GM18526 (cell line): Measurements from ENCODE around the gene GNAO1.

Experiments used
- POLR2A ChIP-seq: IDR thresholded peaks from 3 replicates; pipeline ENCODE4 v1.6.1; 2011; ENCODE audit not compliant: insufficient read length; ENCODE audit errors: extremely low read depth

Gene GNAO1

DNA sequence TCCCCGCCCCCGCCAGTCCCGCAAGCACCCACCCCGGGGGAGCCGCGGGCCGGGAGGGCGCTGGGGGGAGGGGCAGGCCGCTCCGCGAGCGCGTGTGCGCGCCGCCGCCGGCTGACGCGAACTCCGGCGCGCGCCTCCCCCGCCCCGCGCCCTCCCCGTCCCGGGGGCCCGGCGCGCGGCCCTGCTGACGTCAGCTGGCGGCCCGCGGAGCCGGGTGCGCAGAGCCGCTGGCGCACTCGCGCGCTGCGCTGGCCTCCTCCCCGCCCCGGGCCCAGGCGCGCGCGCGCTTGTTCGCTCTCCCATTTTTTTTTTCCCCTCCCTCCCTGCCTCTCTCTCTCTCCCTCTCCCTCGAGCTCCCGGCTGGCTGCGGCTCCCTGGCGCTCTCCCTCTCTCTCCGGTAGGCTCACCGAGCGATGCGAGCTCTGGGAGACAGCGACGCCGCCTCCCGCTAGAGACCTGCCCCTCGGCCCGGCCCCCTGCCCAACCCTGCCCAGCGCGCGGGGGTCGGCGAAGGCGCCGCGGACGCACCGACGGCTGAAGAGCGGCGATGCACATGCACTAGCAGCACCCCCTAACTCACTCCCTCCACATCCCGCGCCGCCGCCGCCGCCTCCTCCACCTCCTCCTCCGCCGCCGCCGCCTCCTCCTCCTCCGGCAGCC is at the start of gene GNAO1:
Gene GNAO1, plus strand, starts transcription at position 334 of the 660 bp plus-strand sequence. CDS start 747 bp downstream, outside the sequence.
- TF ChIP-seq POLR2A = no peak

DNA sequence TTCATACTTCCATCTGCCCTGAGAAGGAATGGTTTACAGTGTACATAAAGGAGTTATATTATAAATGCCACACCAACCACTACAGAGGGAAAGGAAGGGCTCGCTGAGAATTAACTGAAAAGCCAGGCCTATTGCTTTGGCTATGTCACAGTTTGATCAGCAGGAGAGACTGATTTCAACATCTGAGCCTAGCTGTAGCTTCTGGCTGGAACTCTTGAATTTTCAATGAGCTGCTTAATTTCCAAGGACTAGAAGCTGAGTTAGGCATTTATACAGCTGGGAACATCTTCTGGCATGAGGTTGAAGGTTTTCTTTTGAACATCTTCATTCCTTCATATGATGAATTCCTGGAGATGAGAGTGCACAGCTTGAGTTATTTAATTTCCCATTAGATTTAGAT is 47.6 kb upstream of the GNAO1 start:
- no peak for TF ChIP-seq POLR2A

DNA sequence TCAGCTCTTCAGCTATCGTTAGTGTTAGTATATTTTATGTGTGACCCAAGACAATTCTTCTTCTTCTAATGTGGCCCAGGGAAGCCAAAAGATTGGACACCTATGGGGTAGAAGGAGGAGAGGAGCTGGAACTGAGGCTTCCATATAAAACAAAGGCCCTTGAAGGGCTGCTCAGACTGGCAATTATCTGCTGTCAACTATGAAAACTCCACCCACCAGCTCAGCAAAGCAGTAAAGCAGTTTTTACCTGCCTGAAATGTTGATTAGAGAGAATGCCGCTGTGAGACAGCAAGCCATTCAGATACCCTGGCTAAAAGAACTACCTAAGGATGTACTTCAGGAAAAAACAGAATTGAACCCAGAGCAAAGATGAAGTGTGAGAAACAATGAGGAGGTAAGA is 45.9 kb upstream of the GNAO1 start:
- no peak for TF ChIP-seq POLR2A

DNA sequence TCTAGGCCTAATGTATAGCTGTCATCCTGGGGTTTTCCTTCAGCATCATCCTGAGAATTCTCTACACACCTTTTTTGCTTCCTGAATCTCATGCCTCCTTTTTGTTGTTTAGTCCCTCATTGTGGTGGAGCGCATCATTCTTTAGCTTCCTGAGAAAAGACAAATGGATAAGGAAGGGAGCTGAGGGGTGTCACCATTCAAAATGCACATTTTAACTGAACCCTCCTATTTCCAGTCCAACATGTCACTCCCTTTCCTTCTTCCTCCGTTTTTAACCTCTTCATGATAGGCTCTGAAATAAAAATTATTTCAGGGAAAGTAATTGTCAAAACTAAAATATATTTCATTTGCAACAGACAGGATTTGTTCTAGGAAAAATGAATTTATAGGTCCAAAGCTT is 39.7 kb upstream of the GNAO1 start:
- TF ChIP-seq POLR2A = no peak

DNA sequence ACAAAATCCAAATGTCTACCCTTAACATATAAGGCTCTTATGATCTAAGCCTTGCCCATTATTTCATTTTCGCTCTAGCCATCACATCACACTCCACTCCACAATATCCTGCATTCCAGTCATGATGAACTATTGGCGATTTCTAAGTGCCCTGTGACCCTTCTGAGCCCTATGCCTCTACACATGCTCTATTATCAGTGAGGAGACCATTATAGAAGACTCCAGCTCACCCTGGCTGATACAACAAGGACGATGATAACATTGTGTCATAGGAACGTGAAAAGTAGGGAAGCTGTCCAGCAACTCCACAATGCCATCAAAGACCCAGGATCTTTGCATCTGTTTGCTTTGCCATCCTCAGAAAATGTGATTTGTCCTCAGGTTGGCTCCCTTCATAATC is 29.6 kb upstream of the GNAO1 start:
- no peak for TF ChIP-seq POLR2A

DNA sequence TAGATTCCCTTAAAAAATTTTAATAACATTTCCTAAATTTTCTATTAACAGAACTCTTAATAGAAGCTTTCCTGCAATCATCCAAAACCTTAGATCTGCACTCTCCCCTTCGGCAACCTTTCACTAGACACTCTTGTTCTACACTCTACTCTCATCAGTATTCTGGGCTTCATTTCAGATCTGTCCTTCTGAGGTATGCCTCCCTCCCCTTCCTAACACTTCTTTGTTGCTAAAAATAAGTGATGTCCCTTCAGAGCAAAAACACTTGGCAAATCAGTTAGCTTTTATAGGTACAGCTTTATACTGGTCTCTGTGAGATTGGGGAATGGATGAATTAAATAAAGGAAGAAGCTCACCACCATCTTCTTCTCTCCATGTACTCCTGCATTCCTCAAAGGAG is 28.2 kb upstream of the GNAO1 start:
- TF ChIP-seq POLR2A = no peak

DNA sequence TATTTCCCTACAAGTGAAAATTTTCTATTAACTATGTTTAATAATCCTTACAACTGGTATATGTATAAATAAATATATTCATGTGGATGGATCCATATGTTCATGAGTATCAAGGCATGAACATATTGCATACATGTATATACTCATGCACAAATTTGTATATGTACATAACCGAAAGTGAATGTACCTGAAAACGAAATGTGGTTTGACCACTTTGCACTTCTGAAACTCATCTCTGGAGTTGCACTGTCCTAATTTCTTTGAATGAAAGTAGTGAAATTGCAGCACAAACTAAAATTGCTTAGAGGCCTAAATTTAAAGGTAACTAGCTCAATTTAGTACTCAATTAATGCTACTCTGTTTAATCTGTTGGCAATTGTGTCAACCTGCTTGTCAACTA is 27.4 kb upstream of the GNAO1 start:
- no peak for TF ChIP-seq POLR2A

DNA sequence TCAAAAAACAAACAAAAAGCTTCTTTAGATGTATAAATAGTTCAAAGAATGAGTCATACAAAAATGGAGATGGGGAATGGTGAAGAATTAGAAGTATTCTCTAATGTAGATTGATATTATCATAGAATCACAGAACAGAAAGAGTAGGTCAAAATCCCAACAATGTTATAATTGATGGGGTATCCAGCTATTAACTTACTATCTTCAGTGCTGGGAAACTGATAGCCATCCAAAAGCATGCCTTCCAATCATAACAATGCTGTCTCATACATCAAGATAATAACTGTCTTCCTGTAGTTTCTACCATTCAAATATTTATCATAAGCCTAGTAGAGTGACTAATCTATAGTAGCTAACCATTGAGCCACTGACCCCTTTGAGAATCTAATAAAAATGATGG is 26.7 kb upstream of the GNAO1 start:
- no peak for TF ChIP-seq POLR2A

DNA sequence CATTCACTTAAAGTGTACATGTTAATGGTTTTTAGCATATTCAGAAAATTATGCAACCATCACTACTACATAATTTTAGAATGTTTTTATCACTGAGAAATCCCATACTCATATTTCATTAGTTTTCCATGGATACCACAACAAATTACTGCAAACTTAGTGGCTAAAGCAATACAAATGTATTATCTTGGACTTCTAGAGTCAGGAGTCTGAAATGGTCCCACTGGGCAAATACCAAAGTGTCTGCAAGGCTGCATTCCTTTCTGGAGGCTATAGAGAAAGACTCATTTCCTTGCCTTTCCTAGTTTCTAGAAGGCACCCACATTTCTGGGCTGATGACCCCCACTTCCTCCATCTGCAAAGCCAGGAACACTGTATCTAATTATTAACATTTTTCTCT is 16.9 kb upstream of the GNAO1 start:
- no peak for TF ChIP-seq POLR2A

DNA sequence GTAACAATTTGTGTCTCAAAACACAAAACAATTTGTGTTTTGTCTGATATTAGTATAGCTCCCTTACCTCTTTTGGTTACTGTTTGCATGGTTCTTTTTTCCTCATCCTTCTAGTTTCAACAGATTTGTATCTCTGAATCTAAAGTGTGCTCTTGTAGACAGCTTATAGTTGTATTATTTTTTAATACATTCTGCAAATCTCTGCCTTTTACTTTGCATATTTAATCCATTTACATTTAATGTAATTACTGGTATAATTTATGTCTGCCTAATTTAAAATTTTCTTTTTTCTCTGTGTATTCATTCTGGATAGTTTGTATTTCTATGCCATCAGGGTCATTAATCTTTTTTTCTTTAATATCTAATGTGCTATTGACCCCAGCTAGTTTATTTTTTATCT is 9.9 kb upstream of the GNAO1 start:
- no peak for TF ChIP-seq POLR2A

DNA sequence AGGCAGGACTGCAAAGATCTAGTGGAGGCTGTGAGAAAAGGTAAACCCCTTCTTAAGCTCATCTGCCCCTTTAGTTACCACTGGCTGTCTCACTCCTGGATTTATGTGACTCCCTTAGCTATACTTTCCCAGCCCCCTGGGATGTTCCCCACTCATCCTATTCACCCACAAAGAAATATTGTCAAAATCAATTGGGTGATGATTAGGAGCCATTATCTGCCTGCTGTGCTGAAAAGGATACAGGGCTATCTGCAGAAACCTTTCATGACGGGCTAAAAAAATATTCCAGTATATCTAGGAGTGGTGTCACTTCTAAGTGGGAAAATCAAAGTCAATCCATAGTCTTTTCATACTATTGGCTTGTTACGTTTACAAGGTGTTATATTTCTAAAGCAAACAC is 8.0 kb upstream of the GNAO1 start:
- TF ChIP-seq POLR2A = no peak

DNA sequence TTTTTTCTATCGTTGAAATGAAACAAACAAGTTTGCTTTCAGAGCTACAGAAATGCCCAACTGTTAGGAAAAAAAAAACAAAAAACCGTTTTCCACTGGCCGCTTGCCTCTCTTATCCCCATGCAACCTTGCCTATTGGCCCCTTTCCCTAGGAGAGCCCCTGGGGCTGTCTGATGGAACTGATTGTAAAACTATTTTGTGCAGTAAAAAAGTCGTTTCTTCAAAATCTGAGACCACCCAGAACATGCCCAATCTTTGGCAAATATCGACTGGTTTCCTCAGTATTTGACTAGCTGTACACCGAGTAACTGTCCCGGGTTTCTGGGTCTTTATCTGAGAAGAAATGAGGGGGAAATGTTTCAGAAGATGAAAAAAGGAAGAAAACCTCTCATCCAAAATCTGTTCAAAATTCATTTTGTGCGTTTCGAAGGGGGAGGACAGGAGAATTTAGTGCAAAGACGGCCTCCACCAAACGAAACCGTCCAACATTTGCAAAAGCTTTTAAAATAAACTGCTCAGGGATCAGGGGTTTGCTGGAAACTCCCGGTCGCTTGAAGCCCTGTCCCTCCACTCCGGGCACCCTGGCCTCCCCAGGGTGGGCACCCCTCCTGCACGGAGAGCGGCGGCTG is 1.1 kb upstream of the GNAO1 start:
- no peak for TF ChIP-seq POLR2A

DNA sequence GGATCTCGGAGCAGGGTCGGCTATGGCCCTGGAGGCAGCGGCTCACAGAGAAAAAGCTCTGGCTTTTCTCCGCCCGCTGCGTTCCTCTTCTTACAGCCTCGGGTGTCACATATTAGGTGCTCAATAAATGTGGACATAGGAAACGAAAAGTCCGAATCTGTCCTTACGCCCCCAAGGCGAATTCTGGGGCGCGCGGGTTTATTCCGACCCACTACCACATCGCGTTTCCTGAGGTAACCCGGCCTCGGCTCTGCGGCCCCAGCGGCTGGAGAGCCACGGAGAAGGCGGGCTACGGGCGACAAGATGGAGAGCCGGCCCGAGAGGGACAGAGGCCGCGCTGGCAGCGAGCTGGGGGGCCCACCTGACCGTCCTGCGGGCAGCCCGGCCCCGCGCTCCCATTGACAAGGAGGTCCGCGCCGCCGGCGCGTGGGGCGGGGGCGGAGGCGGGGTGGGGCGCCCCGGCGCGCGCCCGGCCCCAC is 573 bp upstream of the GNAO1 start:
- TF ChIP-seq POLR2A = no peak

DNA sequence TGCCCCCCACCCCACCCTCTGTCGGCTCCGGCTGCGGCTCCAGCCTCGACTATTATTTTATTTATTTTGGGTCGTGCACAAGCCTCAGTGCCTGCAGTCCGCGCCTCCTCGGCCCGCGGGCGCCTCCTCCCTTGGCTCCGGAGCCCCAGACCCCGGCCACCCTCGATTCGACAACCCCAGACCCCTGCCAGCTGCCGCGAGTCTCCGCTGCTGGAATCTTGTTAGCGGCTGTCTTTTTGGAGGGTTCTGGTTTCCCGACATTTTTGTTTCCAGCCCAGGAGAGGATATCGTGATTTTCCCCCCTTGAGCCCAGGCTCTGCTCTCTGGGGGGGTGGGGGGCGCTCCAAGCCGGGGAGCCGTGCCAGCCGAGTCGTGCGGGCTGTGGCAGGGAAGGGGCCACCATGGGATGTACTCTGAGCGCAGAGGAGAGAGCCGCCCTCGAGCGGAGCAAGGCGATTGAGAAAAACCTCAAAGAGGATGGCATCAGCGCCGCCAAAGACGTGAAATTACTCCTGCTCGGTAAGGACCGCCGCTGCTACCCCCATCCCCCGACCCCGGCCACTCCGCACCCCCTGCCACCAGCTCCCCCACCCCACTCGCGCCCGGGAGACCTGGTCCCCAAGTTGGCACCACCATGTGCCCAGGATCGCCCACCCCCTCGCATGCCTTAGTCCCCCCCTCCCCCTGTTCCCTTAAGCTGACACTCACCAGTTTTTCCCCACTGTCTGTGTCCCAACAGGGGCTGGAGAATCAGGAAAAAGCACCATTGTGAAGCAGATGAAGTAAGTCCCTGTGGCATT is 746 bp downstream of the GNAO1 start:
- no peak for TF ChIP-seq POLR2A

DNA sequence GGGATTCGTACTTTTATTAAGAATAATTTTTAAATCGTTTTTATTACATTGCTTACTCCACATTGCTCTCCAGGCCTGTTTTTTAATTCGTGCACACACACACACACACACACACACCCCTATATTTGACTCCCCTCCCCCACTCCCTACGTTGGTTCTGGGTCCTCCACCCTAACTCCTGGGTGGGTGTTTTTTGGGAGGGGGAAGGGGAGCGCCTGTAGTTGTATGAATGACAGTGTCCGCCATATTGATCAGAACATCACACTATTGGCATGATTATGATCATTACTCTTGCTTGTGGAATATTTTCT is 1.3 kb downstream of the GNAO1 start:
- TF ChIP-seq POLR2A = no peak

DNA sequence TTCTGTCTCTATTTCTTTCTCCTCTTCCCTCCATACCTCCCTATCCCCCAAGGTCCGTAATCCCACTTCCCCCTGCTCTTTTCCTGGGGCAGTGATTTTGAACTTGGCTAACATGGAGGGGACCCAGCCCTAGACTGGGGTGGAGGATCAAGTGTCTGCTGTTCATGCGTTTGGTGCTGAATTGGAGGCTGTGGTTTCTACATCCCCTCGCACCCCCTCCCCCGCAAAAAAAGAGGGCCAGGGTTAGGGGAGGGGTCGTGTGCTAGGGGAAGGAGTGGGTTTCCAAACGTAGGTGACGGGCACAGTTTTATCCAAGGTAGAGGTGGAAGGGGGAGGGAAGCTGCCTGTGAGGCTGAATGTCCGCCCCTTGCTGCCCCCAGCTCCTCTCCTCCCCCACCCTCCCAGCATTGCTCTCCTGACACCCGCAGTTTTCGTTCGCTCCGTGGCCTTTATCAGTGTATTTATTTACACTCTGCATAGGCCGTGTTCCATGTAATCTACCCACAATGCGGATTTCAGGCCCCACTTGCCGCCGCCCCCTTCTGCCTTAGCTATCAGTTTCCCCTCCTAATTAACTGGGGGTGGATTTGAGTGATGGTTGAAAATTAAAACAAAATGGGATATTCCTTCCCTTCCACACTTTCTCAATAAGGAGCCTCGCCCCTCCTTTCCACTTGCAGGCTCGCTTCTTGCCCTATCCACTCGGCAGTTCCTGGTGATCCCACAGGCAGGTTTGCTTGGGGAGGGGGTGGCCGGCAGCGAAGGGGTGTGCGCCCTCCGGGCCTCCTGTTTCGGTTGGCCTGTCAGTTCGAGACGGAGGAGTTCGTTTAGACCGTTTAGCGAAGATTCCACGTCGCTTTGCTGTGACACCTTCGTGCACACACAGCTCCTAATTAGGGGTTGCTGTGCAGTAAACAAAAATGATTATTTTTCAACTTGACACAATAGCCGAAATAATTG is 2.0 kb downstream of the GNAO1 start:
- TF ChIP-seq POLR2A = no peak
